Activated CD4-positive, alpha-beta T cell treated with anti-CD3 and anti-CD28 coated beads for 48 hours (primary cell): ENCODE measurements around the gene CTAGE9.
"Not testable (repeated sequence)": the region's sequence is repeated elsewhere in the genome, so short reads cannot be mapped to it uniquely, and the experiment has no call there.

Source experiments
- DNase-seq: peaks from one replicate; pipeline ENCODE4 v3.0.0-alpha.2; 2020

The CTAGE9 gene

DNA sequence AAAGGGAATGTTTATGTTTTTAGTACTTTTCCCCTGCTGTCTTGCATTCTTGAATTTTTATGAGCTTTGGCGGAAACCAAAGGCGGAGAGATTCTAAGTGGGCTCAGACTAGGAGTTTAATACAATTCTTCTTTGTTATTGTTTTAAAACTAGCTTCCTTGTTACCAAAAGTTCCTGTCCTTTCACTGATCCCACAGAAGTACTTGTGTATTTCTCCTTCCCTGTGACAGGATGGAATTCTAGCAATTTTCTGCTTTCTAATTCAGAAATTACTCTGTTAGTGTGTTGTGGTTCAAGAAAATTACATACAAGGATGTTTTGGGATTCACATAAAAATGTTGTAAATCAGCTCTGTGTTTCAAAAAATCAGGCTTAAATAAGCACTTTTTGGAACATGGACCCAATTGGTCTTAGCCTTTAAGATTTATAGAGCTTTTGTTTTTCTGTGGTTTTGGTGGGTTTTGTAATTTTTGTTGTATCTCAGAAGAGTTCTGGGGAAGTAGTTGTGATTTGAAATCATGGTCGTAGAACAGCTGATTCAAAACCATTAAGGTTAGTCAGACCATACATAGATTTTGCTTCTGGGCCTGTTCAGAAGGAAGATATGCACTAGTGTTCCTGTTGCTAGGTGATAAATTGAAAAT is 17.6 kb upstream of the CTAGE9 start:
- DNase-seq = no peak

DNA sequence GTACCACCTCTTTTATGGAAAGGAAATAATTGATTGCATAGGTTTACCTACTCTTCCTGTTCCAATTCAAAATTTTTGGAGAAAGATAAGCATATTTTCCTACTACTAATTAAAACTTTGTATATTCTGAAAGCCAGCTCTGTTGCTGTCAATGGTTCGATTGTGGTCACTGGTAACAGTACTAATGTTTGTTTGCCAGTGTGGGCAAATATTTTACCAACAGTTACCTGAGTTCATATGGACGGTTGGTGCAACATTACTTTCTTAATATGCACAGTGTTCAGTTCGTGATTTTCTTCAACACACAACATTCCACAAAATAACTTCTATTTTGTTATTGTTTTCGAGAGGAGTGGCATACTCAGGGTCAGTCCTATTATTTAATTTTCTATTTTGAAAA is 17.1 kb upstream of the CTAGE9 start:
- no peak for DNase-seq

DNA sequence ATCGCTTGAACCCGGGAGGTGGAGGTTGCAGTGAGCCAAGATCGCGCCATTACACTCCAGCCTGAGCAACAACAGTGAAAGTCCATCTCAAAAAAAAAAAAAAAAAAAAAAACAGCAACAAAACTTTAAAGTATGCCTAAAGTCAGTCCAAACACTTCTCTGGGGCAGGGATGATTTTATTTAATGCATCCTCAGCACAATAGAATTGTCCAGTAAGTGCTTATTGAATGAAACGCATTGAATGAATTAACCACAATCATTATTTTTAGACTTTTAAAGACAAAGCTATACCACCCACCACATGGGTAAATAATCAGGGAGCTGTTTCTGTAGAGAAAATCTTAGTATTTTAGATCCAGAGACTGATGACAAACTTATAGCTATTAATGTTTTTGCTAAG is 16.6 kb upstream of the CTAGE9 start:
- no peak for DNase-seq

DNA sequence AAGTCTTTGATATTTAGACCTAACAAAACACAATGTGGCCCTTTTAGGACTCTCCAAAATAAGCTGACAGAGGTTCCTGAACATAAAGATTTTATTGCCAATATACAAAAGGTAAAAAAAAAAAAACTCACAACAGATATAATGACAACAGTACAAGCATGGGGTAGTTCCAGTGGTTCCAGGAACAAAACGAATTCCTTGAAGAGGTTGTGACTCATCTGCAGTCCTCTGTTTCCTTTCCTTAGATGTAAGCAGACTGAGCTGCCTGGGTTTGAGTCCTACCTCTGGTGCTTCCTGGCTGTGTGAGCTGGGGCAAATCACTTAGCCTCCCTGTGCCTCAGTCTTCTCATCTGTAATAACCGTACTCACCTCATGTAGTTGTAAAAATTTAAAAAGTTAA is 13.3 kb upstream of the CTAGE9 start:
- DNase-seq = no peak

DNA sequence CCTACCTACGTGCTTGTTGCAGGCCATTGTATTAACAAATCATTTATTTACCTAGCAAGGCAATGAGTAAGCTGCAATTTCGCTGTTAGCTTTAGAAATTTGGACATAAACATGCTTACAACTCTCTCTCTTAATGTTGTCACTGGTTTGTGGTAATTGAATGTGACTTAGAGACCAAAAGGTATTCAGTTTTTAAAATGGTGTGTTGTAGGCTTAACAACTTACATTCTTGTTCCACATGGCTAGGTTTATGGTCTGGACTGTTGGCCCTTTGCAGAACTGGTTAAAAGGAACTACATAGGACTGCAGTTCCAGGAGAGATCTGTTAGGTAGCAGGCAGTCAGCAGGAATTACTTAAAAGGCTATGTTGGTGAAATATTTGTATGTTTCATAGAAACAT is 10.3 kb upstream of the CTAGE9 start:
- DNase-seq = no peak

DNA sequence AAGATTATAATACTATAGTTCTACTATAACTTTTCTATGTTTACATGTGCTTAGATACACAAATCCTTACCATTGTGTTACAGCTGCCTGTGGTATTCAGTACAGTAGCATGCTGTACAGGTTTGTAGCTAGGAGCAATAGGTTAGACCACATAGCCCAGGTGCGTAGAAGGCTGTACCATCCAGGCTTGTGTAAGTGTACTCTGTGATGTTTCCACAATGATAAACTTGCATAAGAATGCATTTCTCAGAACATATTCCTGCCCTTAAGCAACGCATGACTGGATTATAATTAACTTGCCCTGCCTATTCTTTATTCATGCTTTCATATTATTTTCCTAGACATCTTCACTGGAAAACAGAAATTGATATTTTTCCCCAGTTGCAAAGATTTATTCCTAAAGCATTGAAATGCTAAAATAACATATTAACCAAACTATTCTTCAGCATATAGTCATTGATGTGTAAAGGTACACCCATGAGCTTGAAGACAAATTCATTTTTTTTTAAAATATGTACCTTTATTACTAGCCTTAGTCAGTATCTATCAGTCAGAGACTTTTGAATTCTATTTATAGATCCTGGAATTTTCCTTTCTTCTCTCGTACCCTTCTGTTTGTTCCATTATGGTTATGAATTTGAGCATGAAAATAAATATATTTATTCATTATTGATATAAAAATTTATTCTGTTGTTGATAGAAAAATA is 7.2 kb upstream of the CTAGE9 start:
- no peak for DNase-seq

DNA sequence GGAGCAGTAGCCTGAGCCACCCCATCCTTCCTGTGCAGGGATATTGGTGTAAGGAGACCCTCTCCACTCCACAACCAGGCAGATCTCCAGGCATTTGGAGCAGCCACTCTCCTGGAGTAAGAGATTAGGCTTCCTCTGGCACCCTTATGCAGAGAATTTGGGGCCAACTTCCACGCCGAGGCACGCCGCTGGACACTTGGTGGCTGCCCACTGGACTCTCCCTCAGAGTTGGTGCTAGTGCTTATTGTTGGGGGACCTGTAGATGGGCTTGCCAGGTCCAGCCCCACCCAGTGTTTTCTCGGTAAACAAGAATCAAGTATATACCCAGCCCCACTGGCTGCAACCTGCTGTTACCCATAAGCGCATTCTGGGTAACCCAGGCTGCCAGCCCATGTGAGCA is 4.8 kb upstream of the CTAGE9 start:
- DNase-seq = not testable (repeated sequence)

DNA sequence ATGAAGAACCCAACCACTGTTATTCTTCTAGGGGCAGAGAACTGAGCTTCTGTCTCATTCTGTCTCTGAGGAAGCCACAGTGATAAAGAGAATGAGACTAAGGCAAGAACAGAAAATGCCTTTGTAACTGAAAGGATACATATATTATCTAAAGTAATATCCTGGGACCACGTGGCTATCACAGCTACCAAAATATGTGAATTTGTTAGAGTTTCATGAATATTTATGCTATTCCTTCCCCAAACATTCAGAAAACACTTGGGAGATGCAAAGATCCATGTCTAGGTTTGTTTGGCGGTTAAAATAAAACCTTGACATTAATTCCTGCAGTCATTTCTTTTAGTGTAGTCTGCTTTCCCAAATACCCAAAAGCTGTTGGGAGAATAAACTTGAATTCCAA is 6.9 kb downstream of the CTAGE9 start:
- DNase-seq = not testable (repeated sequence)

DNA sequence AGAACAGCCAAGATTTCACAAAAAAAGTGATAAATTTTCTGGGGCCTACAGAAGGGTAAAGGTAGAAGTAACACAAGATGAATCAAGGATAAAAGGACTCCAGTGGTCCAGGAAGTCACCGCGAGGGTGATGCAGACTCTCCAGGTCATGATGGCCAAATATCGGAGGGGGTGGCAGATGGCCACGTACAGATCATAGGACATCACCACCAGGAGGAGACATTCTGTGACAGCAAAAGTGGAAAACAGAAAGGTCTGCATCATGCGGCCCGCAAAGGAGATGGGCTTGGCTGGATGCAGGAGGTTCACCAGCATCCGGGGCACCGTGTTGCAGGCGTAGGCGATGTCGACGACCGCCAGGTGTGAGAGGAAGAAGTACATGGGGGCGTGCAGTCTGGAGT is 10.0 kb downstream of the CTAGE9 start:
- DNase-seq = not testable (repeated sequence)

DNA sequence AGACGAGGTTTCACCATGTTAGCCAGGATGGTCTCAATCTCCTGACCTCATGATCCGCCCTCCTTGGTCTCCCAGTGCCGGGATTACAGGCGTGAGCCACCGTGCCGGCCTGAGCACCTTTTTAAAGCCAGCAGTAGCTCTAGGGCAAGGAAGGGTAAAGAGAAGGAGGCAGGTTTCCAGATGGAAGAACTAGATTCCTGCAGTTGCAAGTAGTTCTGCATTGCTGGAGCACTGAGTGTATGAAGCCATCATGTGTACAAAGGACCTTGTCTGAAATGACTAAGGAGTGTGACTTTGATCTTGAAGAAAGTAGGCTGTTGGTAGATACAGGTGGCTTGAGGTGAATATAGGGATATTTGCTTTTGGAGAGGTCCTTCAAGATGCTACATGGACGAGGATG is 13.9 kb downstream of the CTAGE9 start:
- no peak for DNase-seq

DNA sequence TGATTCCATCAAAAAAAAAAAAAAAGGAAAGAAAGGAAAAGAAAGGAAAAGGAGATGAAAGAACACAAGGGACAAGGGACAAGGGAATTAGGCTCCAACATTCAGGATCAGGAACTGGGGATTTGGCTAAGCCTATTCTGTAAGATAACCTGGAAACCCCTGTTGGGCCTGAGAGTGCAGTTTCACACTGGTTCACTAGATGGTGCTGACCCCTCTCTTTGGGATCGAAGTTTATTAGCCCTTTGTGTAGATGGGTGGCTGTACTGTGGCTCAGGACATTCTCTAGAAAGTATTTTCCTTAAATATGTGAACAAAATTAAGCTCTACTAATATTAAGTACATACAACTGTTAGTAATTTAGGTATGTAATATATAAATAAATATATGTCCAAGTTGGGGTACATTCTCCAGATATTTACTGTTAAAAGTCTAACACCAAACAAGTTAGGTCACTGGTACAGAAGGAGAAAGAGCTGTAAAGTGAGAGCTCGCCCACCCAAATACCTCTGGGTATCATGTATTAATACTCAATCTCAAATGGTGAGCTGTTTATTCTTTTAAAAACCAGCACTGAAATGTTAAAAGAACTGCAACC is 15.9 kb downstream of the CTAGE9 start:
- peak; percentile 46 for DNase-seq

DNA sequence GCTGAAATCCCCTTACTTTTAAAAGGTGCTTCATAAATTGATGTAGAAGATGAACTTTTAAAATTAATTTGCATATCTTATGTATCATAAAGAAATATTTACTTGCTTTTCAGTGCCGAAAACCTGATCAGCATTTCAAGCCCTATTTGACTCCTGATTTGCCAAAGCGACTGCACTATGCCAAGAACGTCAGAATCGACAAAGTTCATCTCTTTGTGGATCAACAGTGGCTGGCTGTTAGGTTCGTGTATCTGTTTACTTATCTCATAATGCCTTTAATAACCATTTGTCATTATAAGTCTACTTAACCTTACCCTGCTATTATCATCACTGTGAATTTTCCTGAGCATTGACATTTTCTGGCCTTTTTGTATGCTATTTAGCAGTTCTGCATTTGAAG is 17.4 kb downstream of the CTAGE9 start:
- no peak for DNase-seq

DNA sequence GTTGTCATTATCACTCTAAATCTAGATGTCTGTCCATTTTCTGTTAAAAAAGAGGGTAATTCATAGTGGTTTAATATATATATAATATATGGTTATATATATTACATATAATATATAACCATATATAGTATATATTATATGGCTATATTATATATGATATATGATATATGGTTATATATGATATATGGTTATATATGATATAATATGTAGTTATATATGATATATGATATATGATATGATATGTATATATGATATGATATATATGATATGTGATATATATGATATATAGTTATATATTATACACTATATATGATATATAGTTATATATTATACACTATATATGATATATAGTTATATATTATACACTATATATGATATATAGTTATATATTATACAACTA is 18.2 kb downstream of the CTAGE9 start:
- DNase-seq = no peak

DNA sequence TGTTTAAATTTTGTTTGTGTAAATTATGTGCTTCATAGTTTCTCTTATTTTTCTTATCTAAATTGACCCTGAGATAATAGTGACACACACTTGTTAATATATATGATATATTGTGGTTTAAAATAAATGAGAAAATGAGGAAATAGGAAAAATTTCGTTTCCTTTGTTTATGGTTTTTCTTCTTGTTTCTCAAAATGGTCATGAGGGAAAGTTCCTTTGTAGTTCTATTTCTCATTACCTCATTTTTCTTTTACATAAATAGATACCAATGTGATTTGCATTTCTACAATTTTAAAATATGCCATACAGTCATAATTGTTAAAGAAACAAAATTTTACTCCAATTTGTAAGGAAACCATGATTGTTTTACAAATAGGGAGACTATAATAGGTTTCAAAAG is 18.8 kb downstream of the CTAGE9 start:
- no peak for DNase-seq

DNA sequence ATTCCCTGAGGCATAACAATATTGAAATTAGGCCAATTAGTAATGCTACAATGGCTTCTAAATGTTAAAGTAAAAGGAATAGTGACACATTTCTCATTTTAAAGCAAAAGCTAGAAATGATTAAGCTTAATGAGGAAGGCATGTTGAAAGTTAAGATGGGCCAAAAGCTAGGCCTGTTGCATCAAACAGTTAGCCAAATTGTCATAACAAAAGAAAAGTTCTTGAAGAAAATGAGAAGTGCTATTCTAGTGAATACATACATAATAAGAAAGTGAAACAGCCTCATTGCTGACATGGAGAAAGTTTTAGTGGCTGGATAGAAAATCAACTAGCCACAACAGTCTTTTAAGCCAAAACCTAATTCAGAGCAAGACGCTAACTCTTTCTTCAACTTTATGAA is 22.5 kb downstream of the CTAGE9 start:
- no peak for DNase-seq

DNA sequence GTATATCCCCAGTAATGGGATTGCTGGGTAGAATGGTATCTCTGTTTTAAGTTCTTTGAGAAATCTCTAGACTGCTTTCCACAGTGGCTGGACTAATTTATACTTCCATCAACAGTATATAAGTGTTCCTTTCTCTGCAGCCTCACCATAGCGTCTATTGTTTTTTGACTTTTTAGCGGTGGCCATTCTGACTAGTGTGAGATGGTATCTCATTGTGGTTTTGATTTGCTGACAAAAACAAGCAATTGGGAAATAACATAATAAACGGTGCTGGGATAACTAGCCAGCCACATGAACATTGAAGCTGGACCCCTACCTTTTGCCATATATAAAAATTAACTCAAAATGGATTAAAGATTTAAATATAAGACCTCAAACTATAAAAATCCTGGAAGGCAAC is 23.8 kb downstream of the CTAGE9 start:
- DNase-seq = no peak

DNA sequence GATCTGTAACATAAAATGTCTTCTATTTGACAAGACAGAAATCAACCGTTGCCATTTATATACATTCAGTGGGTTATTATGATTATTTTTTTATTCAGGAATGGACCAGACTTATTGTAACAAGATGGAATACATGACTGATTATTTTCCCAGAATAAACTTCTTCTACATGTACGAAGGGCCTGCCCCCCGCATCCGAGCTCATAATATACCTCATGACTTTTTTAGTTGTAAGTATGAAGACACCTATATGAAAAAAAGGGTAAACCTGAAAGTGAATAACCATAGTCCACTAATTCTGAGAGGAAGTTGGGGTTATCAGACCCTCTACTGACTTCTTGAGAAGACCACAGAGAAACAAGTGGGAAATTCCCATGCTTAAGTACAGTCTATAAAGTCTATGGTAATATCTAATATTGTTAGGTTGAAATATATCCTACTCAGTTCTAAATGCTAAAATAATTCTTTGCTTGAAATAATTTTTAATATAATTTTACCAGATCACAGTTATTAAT is 25.5 kb downstream of the CTAGE9 start:
- DNase-seq = peak; percentile 24

DNA sequence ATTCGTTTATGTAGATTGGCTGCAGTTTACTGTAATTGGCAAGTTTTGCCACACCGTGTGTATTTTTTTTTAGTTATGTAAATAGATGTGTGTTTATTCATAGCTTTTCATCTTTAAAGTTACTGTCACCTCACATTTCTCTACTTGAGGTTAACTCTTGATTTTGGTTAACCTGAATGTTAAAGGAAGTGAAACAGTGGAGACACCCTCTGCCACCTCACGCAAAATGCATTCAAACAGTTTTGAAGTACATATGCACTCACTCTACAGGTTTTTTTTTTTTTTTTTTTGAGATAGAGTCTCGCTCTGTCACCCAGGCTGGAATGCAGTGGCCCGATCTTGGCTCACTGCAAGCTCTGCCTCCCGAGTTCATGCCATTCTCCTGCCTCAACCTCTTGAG is 27.3 kb downstream of the CTAGE9 start:
- no peak for DNase-seq

DNA sequence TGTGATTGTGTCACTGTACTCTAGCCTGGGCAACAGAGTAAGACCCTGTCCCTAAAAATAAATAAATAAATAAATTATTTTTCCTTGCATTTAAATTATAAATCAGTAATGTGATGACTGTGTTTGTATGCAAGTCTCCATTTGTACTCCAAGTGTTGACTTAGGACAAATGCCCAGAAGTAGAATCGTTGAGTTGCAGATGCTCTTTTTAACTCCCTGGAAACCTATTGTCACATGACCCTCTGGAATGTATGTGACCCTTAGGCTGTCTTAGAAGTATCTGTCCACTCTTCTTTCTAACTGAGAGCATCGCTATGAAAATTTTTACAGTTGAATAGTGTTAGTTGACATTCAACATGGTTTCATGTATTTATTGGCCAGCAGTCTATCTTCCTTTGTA is 28.4 kb downstream of the CTAGE9 start:
- no peak for DNase-seq

DNA sequence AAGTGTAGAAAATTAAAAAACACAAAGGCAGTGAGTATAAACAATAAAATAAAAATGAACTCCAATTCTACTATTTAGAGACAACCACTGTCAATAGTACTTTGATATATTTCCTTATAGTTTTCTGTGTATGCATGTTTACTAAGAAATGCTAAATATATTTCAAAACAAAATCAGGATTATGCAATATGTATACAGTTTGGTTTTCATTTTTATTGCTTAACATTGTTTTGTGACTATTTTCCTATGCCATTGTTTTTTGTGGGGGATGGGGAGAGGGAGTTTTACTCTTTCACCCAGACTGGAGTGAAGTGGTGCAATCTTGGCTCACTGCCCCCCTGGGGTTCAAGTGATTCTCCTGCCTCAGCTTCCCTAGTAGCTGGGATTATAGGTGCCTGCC is 29.2 kb downstream of the CTAGE9 start:
- DNase-seq = no peak

DNA sequence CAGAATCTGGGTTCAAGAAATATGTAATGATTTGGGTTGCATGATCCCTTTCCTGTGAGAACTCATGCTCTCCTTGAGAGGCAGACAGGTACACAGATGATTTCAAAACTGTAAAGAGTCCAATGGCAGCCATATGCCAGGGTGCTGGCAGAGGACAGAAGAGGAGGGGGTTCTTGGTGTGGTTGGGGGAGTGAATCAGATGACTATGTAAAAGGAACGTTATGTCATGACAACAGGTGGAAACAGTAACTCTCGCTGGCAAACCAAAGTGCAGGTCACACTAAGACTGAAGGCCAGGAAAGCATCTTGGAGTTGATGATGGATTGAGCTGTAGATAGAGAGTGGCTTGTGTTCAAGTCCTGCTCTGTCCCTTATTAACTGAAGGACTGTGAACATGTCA is 29.9 kb downstream of the CTAGE9 start:
- DNase-seq = no peak

DNA sequence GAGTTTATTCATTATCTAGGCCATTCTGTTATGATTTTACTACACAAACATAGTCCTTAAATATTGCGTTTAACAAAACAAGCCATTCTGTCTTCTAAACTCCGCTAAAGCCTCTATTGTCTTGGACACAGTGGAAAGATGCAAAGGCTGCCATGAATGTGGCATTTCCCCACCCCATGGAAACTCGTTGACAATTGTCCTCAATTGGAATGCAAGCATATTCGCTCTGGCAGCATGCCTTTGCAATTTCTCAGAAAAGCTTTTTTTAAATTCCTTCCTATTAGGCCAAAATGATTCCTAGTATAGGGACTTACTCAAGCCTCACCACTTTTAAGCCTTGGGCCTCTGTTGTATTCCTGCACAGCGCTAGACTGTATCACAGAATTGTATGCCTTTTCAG is 32.4 kb downstream of the CTAGE9 start:
- no peak for DNase-seq

DNA sequence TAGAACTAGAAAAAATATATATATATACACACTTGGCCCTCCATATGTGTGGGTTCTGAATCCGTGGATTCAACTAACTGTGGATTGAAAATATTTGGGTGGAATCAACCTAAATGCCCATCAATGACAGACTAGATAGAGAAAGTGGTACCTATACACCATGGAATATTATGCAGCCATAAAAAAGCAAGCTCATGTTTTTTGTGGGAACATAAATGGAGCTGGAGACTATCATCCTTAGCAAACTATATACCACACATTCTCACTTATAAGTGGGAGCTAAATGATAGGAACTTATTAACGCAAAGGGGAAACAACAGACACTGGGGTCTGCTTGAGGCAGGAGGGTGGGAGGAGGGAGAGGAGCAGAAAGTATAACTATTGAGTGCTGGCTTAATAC is 37.6 kb downstream of the CTAGE9 start:
- DNase-seq = no peak

DNA sequence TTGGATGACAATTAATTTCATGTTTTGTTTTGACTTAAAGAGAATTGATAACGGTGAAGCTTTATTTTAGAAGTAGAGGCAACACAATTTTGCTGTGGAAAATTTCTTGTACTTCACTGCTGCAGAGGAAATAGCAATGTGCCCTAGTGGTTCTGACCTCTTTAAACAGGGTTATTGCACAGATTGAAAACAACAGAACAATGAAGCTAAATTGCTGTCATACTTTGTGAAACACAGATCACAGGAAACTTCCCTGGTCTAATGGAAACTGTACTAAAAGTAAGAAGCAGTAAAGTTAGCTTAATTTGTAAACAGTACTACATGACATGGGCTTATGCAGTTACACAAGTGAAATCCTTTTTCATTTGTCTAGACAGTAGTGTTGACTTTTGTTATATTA is 40.9 kb downstream of the CTAGE9 start:
- no peak for DNase-seq
